GM06990 (cell line): Measurements from ENCODE around the gene GJD3.

Experiments used
- DNase-seq: peaks from one replicate; pipeline ENCODE4 v3.0.0-alpha.2; 2011; ENCODE audit not compliant: insufficient read length; ENCODE audit errors: extremely low read depth
- H3K27me3 ChIP-seq: replicated peaks from 2 replicates; pipeline ENCODE4 v1.6.0; 2011; ENCODE audit warnings: low read length; ENCODE audit not compliant: control insufficient read depth, insufficient read depth
- H3K36me3 ChIP-seq: 2 replicates; pipeline ENCODE4 v1.5.1; 2011; ENCODE audit warnings: low read length; ENCODE audit not compliant: control insufficient read depth, insufficient read depth
- H3K4me3 ChIP-seq: replicated peaks from 2 replicates; pipeline ENCODE4 v1.5.1; 2011; ENCODE audit warnings: low read depth, mild to moderate bottlenecking, control low read depth, low read length
- CTCF ChIP-seq: IDR thresholded peaks from 2 replicates; pipeline ENCODE4 v1.5.1; 2011; ENCODE audit warnings: low read length, control low read depth, mild to moderate bottlenecking, inconsistent platforms; ENCODE audit not compliant: insufficient read depth, poor library complexity, severe bottlenecking

Gene GJD3

GRCh38 chr17:40331743-40332641, 32.5 kb downstream of the GJD3 start:
- no peak for TF ChIP-seq CTCF
- Histone ChIP-seq H3K4me3 (no peak overlapping the region), H3K27me3 (no peaks in the 10 kb centered on the region), H3K36me3 (peaks cover 15% of the 10 kb centered on the region)
- DNase-seq, result no peak

GRCh38 chr17:40330850-40331470, 33.6 kb downstream of the GJD3 start:
- TF ChIP-seq CTCF, result no peak
- peaks cover 15% of the 10 kb centered on the region for H3K36me3 ChIP-seq
- no peak overlapping the region for H3K4me3 ChIP-seq
- DNase-seq, result no peak
- no peaks in the 10 kb centered on the region for H3K27me3 ChIP-seq

GRCh38 chr17:40329839-40330794, 34.4 kb downstream of the GJD3 start:
- H3K4me3 ChIP-seq, result no peak overlapping the region
- no peak for TF ChIP-seq CTCF
- H3K36me3 ChIP-seq, result peaks cover 15% of the 10 kb centered on the region
- no peaks in the 10 kb centered on the region for H3K27me3 ChIP-seq
- no peak for DNase-seq

GRCh38 chr17:40328386-40328766, 36.2 kb downstream of the GJD3 start:
- no peak overlapping the region for H3K4me3 ChIP-seq
- TF ChIP-seq CTCF, result no peak
- no peak for DNase-seq
- peaks cover 15% of the 10 kb centered on the region for H3K36me3 ChIP-seq
- no peaks in the 10 kb centered on the region for H3K27me3 ChIP-seq

- TF ChIP-seq CTCF, result no peak
- DNase-seq, result no peak
Observed at GRCh38 chr17:40327735-40328385, 36.7 kb downstream of the GJD3 start.

More at GRCh38 chr17:40327735-40328385, 36.7 kb downstream of the GJD3 start:
- Histone ChIP-seq H3K4me3 (no peak overlapping the region), H3K27me3 (no peaks in the 10 kb centered on the region), H3K36me3 (peaks cover 15% of the 10 kb centered on the region)
